GM19238 (cell line): ENCODE results near the gene PRKCH.
A peak's percentile ranks its signal among the peaks of the same experiment; 100 is the strongest.
"Not testable (repeated sequence)": the region's sequence is repeated elsewhere in the genome, so short reads cannot be mapped to it uniquely, and the experiment has no call there.

Experiments used
- DNase-seq: peaks from one replicate; pipeline ENCODE4 v3.0.0; 2011; ENCODE audit warnings: low spot score; ENCODE audit not compliant: insufficient read length

The PRKCH gene

DNA sequence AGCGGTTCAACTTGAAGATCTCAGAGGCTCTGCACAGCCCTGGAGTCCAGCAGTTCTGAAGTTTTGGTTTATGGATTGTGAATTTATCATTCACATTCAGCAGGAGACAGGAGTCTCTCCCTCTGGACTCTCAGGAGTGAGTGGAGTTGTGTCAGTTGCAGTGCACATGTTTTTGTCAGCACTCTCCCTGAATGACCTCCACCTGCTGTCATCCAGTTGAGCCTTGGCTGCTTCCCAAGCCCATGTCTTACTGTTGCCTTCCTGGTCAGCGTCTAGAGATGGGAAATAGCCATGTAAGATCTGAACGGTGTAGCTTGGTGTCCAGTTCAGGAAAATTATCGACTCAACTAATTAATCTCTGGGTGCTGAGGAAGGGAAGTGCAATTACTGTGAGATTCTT, 133.2 kb downstream of the PRKCH start:
- DNase-seq = no peak

GRCh38 chr14:61455351-61455750, 134.0 kb downstream of the PRKCH start:
- DNase-seq = no peak

DNA sequence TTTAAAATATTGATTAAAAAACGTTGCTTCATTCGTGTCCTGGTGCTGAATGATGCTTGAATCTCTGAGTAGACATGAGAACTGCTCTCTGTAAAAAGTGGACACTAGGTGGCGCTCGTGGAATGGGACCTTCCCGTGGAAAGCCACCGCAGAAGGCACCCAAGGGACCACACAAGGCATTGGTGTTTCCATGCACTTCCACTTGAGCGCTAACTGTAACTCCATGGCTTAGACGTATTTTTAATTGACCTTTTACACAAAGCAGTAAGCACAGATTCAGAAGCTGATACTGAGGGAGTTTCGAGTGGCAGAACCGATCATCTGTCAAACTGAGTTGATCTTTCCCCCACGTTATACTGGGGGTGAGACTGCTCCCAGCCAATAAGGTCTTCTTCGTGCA, 135.3 kb downstream of the PRKCH start:
- peak; percentile 63 for DNase-seq

- DNase-seq = no peak
Measured at GRCh38 chr14:61458766-61459165, 137.4 kb downstream of the PRKCH start.

- no peak for DNase-seq
Measured at GRCh38 chr14:61459229-61459628, 137.8 kb downstream of the PRKCH start.

DNA sequence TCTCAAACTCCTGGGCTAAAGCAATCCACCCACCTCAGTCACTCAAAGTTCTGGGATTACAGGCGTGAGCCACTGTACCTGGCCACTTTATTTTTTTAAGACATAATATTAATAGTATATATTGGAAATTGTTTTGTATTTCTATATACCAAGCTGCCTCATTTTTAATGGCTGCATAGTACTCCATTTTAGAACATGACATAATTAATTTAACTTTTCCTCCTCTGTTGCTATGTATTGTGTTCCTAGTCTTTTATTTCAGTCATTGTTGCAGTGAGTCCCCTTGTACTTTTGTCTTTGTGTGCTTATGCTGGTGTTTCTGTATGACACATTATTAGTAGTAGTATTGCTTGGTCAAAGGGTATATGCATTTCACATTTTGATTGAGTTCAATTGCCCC, 138.7 kb downstream of the PRKCH start:
- DNase-seq = no peak

DNA sequence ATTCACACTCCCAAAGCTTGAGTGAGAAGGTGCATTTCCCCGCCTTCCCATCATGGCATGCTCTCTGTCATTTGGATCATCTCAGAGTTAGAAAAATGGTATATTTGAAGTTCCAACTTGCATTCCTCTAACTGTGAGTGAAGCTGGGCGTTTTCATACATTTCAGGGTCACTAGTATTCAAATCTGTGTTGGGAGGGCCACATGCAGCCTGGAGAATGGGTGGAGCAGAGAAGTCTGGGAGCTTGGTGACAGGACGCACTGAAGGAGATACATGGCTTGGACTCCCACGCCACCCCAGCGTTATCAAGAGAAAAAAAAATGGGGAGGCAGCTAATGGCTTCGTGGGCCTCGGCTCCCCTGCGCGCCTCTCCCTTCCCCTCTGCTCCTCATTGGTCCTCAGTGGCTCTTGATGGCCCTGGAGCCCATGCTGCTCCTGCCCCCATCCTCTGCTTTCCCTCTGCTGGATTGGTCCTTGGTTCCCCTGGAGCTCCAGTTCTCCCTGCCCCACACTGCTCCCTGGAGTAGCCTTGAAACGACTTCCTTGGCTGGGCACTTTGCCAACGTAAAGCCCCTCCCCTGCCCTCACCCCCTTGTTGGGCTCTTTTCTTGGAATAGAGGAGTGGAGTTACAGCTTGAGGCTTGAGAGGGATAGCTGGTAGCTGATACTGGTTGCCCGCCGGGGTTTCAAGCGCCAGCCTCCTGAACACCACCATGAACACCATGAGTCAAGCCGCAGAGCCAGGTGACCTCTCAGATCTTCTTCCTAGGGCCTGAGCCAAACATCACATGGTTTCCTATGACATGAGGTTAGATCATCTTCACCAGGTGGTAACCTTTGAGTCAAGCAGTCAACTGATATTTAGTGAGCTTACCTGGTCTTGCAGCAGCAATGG, 139.6 kb downstream of the PRKCH start:
- no peak for DNase-seq

GRCh38 chr14:61461808-61462275, 140.5 kb downstream of the PRKCH start:
- DNase-seq = no peak

GRCh38 chr14:61462566-61463193, 141.3 kb downstream of the PRKCH start:
- DNase-seq = no peak

GRCh38 chr14:61463664-61464285, 142.4 kb downstream of the PRKCH start:
- no peak for DNase-seq

GRCh38 chr14:61464539-61465320, 143.4 kb downstream of the PRKCH start:
- DNase-seq = not testable (repeated sequence)

- DNase-seq = no peak
Measured at GRCh38 chr14:61466249-61466904, 145.0 kb downstream of the PRKCH start.

- DNase-seq = no peak
Measured at GRCh38 chr14:61466905-61467280, 145.5 kb downstream of the PRKCH start.

- no peak for DNase-seq
Measured at GRCh38 chr14:61467296-61467695, 145.9 kb downstream of the PRKCH start.

GRCh38 chr14:61468063-61468825, 146.9 kb downstream of the PRKCH start:
- DNase-seq = no peak

DNA sequence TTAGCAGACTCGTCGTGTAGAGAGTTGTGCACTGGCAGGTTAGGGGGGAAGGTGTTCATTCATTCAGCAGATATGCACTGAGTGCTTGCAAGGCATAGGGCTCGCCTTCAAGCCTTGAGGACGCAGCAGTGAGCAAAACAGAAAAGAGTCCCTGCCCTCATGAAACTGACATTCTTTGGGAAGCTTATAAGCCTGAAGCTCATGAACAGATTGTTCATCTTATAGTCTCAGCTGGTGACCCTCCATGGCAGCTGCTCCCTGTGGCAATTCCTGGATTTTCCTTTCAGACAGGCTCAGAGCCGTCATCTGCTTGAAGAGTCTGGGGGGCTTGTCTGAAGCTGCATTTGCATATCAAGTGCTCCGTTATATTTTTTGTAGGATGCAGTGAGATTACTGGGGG, 148.4 kb downstream of the PRKCH start:
- no peak for DNase-seq

- no peak for DNase-seq
Measured at GRCh38 chr14:61470261-61470960, 149.0 kb downstream of the PRKCH start.

GRCh38 chr14:61470961-61471293, 149.5 kb downstream of the PRKCH start:
- DNase-seq = no peak

DNA sequence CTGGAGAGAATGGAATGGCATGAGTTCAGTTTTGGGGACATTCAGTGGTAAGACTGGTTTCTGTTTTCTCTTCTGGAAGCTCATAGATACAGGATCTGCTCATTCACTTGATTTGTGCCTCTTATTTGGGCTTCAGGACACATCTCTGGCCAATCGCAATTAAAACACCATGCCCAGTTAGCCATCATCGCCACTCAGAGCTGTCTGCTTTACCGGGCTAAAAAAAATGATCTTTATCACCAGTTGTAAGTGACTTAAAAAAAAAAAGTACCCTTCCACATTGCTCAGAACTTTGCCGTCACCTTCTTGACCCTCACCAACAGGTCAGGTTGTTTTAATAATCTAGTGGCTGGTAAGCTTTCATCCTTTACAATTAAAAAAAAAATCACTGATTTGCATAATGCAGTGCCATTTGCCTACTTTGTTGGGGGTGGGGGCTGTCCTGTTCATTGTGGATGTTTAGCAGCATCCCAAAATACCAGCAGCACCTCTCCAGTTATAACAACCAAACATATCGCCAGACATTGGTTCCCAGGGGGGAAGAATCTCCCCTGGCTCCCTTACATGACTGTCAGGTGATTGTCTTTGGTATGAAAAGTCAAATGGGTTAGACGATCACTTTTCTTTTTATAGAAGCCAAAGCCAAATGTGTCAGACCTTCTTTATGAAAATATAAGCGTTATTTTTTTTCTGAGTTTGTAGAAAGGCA, 150.1 kb downstream of the PRKCH start:
- DNase-seq = no peak
